Uterus (tissue), 4 donors: ENCODE measurements around the gene WDR20. TPM values are rescaled to one million over a fixed set of nuclear protein-coding genes. Genes with fewer than 3 reads are reported as not detected.

Experiments used
- DNase-seq, 2 donors: peaks; one replicate each; pipeline ENCODE4 v3.0.0-alpha.2; 2019 to 2020
- H3K27ac ChIP-seq, 2 donors: fragments of 200-600 bp; sonication (generic); 1 replicate in 1 of 2; 2 replicates in 1 of 2; pipeline ENCODE4 v1.5.1; 2016 to 2018
- H3K27me3 ChIP-seq, 2 donors: fragments of 200-600 bp; sonication (generic); one replicate each; pipeline ENCODE4 v1.5.1; 2018 to 2019; ENCODE audit warnings: control low read depth in 1 of 2
- H3K36me3 ChIP-seq, 2 donors: fragments of 200-600 bp; sonication (generic); one replicate each; pipeline ENCODE4 v1.5.1; 2019; ENCODE audit warnings: control low read depth in 1 of 2
- H3K4me1 ChIP-seq, 2 donors: fragments of 200-600 bp; sonication (generic); one replicate each; pipeline ENCODE4 v1.5.1; 2018 to 2019; ENCODE audit warnings: control low read depth in 1 of 2
- H3K4me3 ChIP-seq, 2 donors: fragments of 200-600 bp; sonication (generic); 1 replicate in 1 of 2; 2 replicates in 1 of 2; pipeline ENCODE4 v1.5.1; 2018 to 2019; ENCODE audit warnings: mild to moderate bottlenecking in 1 of 2
- H3K9me3 ChIP-seq, 2 donors: fragments of 200-600 bp; sonication (generic); one replicate each; pipeline ENCODE4 v1.5.1; 2019; ENCODE audit warnings: control low read depth in 1 of 2
- CTCF ChIP-seq, 4 experiments: fragments of 200-600 bp in 2 of 4; fragments of 450-650 bp in 2 of 4; sonication (generic) in 2 of 4; IDR thresholded peaks; one replicate each; pipeline ENCODE4 v1.5.1; 2016 to 2019; ENCODE audit warnings: antibody characterized with exemption in 4 of 4, mild to moderate bottlenecking in 2 of 4, moderate library complexity in 1 of 4
- POLR2A ChIP-seq, 2 donors: fragments of 450-650 bp; IDR thresholded peaks; one replicate each; pipeline ENCODE4 v1.6.1; 2016; ENCODE audit warnings: antibody characterized with exemption in 2 of 2, mild to moderate bottlenecking in 1 of 2, moderate library complexity in 1 of 2
- intact Hi-C: fragments of 100-400 bp; cut with DNase I; formaldehyde crosslinking; loops from one replicate; pipeline ENCODE4 v1.15.1; 2023; ENCODE audit warnings: low total_unique reads
- total RNA-seq, 4 donors: library from RNA; depleted of rRNA in 3 of 4; stranded (reverse); fragments of >200 nt in 3 of 4; gene quantifications; one replicate each; pipeline versions ENCODE4 v1.1.0 to v1.2.4, GENCODE V29; 2014 to 2023
- donor health status: DM: yes; HTN: yes; CAD: no.

WDR20 gene
- total RNA-seq, 4 donors from 2014 or later, result 45.9 to 81.8 (median 53.7) TPM

GRCh38 chr14:102256716-102257115 lies 117.0 kb downstream of the WDR20 start:
- Histone ChIP-seq H3K4me1 (peaks cover 0 to 6% of the 10 kb centered on the region in 2 donors), H3K27me3 (no peaks in the 10 kb centered on the region), H3K4me3 (no peak overlapping the region), H3K27ac (no peak overlapping the region), H3K36me3 (no peaks in the 10 kb centered on the region), H3K9me3 (no peaks in the 10 kb centered on the region)
- intact Hi-C loops, result no loop called here
- TF ChIP-seq CTCF (IDR thresholded peaks at IDR 0.05) (no peak), POLR2A (IDR thresholded peaks at IDR 0.05) (no peak)
- no peak for DNase-seq

GRCh38 chr14:102258136-102258535 lies 118.4 kb downstream of the WDR20 start:
- intact Hi-C loops, result no loop called here
- Histone ChIP-seq H3K36me3 (no peaks in the 10 kb centered on the region), H3K4me1 (peaks cover 0 to 6% of the 10 kb centered on the region in 2 donors), H3K27me3 (no peaks in the 10 kb centered on the region), H3K27ac (no peak overlapping the region), H3K9me3 (no peaks in the 10 kb centered on the region), H3K4me3 (no peak overlapping the region)
- no peak for TF ChIP-seq CTCF (IDR thresholded peaks at IDR 0.05)
- no peak for TF ChIP-seq POLR2A (IDR thresholded peaks at IDR 0.05)
- no peak for DNase-seq

Other genes starting within 250 kb of the WDR20 start
- 100 to 1,000 TPM; 251 to 634 (median 479) TPM for gene DYNC1H1, start 175.3 kb upstream of the WDR20 start, total RNA-seq
- 100 to 1,000 TPM; 208 to 800 (median 247) TPM for gene HSP90AA1, start 52.9 kb upstream of the WDR20 start, total RNA-seq
- 10 to 100 TPM in 2 of 4 donors, 1 to 10 TPM in 2; 1.0 to 23.0 (median 11.9) TPM for gene MOK, start 165.3 kb downstream of the WDR20 start, total RNA-seq
- gene ZNF839, start 179.8 kb downstream of the WDR20 start, total RNA-seq, result 10 to 100 TPM in 2 of 4 donors, 1 to 10 TPM in 1, under 1 TPM in 1; 0.29 to 12.8 (median 6.4) TPM
- gene CINP, start 223.0 kb downstream of the WDR20 start, total RNA-seq, result 10 to 100 TPM in 2 of 4 donors, 1 to 10 TPM in 2; 1.5 to 38.2 (median 16.3) TPM
- gene TECPR2, start 223.0 kb downstream of the WDR20 start, total RNA-seq, result 10 to 100 TPM; 14.1 to 43.1 (median 23.8) TPM